Endothelial cell of umbilical vein (primary cell): Measurements from ENCODE around the gene PKP4. TPM values are rescaled to one million over a fixed set of nuclear protein-coding genes. Genes with fewer than 3 reads are reported as not detected.

ENCODE experiments used
- BruUV-seq: library from RNA; stranded (reverse); fragments of 400-500 nt; replicated peaks from 2 replicates; lab custom pipeline; 2021; lab: Mats Ljungman, UMichigan
- CTCF ChIA-PET: fragments of 300-600, 350-600 bp; sonication (Branson Sonifier 250); formaldehyde crosslinking; loops from one replicate; lab custom pipeline; 2021; ENCODE audit warnings: antibody characterized with exemption, inconsistent platforms; lab: Charles Lee
- POLR2A ChIA-PET: fragments of 300-600, 350-600 bp; sonication (Branson Sonifier 250); formaldehyde crosslinking; loops from one replicate; lab custom pipeline; 2021; ENCODE audit warnings: antibody characterized with exemption, inconsistent platforms; lab: Charles Lee
- DNase-seq: peaks from one replicate; pipeline ENCODE4 v3.0.0-alpha.2; 2011; ENCODE audit warnings: low read depth, low spot score
- FAIRE-seq: peaks from 2 replicates; lab custom pipeline; 2011; peaks lifted over from hg19 to GRCh38; lab: Jason Lieb, UNC
- H2AFZ ChIP-seq: 2 replicates; pipeline ENCODE4 v1.6.0; 2012; ENCODE audit warnings: low read depth, low read length, control low read depth, inconsistent platforms
- H3K27ac ChIP-seq: 2 replicates; pipeline ENCODE4 v1.5.1; 2011; ENCODE audit warnings: low read depth, mild to moderate bottlenecking, control low read depth, low read length, moderate library complexity; ENCODE audit not compliant: insufficient read depth
- H3K27me3 ChIP-seq, 2 experiments: 2 replicates each; pipeline versions ENCODE4 v1.6.0 to v1.6.1; 2011; ENCODE audit warnings: low read length in 2 of 2, mixed read lengths in 1 of 2; ENCODE audit not compliant: control insufficient read depth in 2 of 2, insufficient read depth in 2 of 2
- H3K36me3 ChIP-seq, 2 experiments: 2 replicates in 1 of 2; 3 replicates in 1 of 2; pipeline ENCODE4 v1.5.1; 2011; ENCODE audit warnings: low read length in 2 of 2, mild to moderate bottlenecking in 1 of 2, moderate library complexity in 1 of 2; ENCODE audit not compliant: control insufficient read depth in 2 of 2, insufficient read depth in 2 of 2; ENCODE audit errors: extremely low read depth in 1 of 2
- H3K4me1 ChIP-seq: 3 replicates; pipeline ENCODE4 v1.5.1; 2011; ENCODE audit warnings: mild to moderate bottlenecking, low read length; ENCODE audit not compliant: control insufficient read depth, insufficient read depth; ENCODE audit errors: extremely low read depth
- H3K4me2 ChIP-seq: 2 replicates; pipeline ENCODE4 v1.6.1; 2011; ENCODE audit warnings: low read length, control low read depth, mixed read lengths; ENCODE audit not compliant: insufficient read depth
- H3K4me3 ChIP-seq, 3 experiments: fragments of 200-600 bp in 1 of 3; sonication (generic), shearing (Covaris generic) in 1 of 3; replicated peaks in 1 of 3; 2 replicates each; pipeline ENCODE4 v1.5.1; 2011 to 2016; ENCODE audit warnings: control low read depth in 3 of 3, low read length in 3 of 3, mild to moderate bottlenecking in 2 of 3, inconsistent platforms in 1 of 3, low read depth in 1 of 3, moderate library complexity in 1 of 3; ENCODE audit not compliant: insufficient read depth in 1 of 3
- H3K79me2 ChIP-seq: 2 replicates; pipeline ENCODE4 v1.6.0; 2012; ENCODE audit warnings: low read length, inconsistent platforms; ENCODE audit not compliant: control insufficient read depth, insufficient read depth
- H3K9ac ChIP-seq: replicated peaks from 2 replicates; pipeline ENCODE3; 2011; ENCODE audit warnings: low read length, control low read depth; ENCODE audit not compliant: insufficient read depth; ENCODE audit errors: extremely low read depth
- H3K9me1 ChIP-seq: replicated peaks from 3 replicates; pipeline ENCODE4 v1.6.0; 2011; ENCODE audit warnings: mild to moderate bottlenecking, low read length; ENCODE audit not compliant: control insufficient read depth, insufficient read depth; ENCODE audit errors: extremely low read depth
- H3K9me3 ChIP-seq: replicated peaks from 2 replicates; pipeline ENCODE4 v1.5.1; 2012; ENCODE audit warnings: low read length, inconsistent platforms; ENCODE audit not compliant: control insufficient read depth, insufficient read depth
- H4K20me1 ChIP-seq: replicated peaks from 2 replicates; pipeline ENCODE3; 2011; ENCODE audit warnings: mild to moderate bottlenecking, low read length; ENCODE audit not compliant: control insufficient read depth, insufficient read depth; ENCODE audit errors: extremely low read depth
- CTCF ChIP-seq, 2 donors: IDR thresholded peaks; 1 replicate in 1 of 2; 2 replicates in 1 of 2; pipeline ENCODE4 v1.5.1; 2011; ENCODE audit warnings: low read length in 2 of 2, mild to moderate bottlenecking in 2 of 2, moderate library complexity in 2 of 2, control low read depth in 1 of 2, inconsistent platforms in 1 of 2, low read depth in 1 of 2; ENCODE audit not compliant: insufficient read depth in 1 of 2; ENCODE audit errors: extremely low read depth in 1 of 2
- EZH2 ChIP-seq: IDR thresholded peaks from 2 replicates; pipeline ENCODE4 v1.6.1; 2012; ENCODE audit warnings: borderline replicate concordance, low read depth, mild to moderate bottlenecking, moderate library complexity, low read length, inconsistent platforms; ENCODE audit not compliant: severe bottlenecking
- FOS ChIP-seq: IDR thresholded peaks from 2 replicates; pipeline ENCODE4 v1.6.1; 2011; ENCODE audit warnings: mild to moderate bottlenecking, low read length, moderate library complexity, borderline replicate concordance; ENCODE audit not compliant: insufficient read depth
- GATA2 ChIP-seq: IDR thresholded peaks from 2 replicates; pipeline ENCODE4 v1.7.0; 2011; ENCODE audit warnings: low read depth, mild to moderate bottlenecking, moderate library complexity, mixed read lengths, low read length; ENCODE audit not compliant: insufficient read length, insufficient read depth
- JUN ChIP-seq: IDR thresholded peaks from 2 replicates; pipeline ENCODE4 v1.6.1; 2011; ENCODE audit warnings: borderline replicate concordance, low read depth; ENCODE audit not compliant: insufficient read length, insufficient read depth
- MAX ChIP-seq: IDR thresholded peaks from 2 replicates; pipeline ENCODE4 v1.6.1; 2011; ENCODE audit not compliant: insufficient read depth, insufficient read length
- MYC ChIP-seq: IDR thresholded peaks from one replicate; pipeline ENCODE4 v1.6.1; 2011; ENCODE audit warnings: mild to moderate bottlenecking, low read depth, low read length
- POLR2A ChIP-seq: IDR thresholded peaks from 2 replicates; pipeline ENCODE4 v1.6.1; 2012; ENCODE audit warnings: low read depth, mild to moderate bottlenecking, control low read depth, low read length
- POLR2AphosphoS5 ChIP-seq: IDR thresholded peaks from 2 replicates; pipeline ENCODE4 v1.6.1; 2012; ENCODE audit warnings: low read depth, mild to moderate bottlenecking, control low read depth, low read length, moderate library complexity; ENCODE audit not compliant: insufficient read depth
- dilution Hi-C: fragments of 300-500 bp; cut with MboI; formaldehyde crosslinking; loops from one replicate; pipeline ENCODE4 v1.15.0; 2019; ENCODE audit warnings: low sequenced_read_pairs; ENCODE audit not compliant: extremely low pct_ligation_motif_present
- intact Hi-C: fragments of 100-400 bp; cut with micrococcal nuclease; formaldehyde crosslinking; loops from one replicate; pipeline ENCODE4 v1.10.0; 2022
- polyA plus RNA-seq, 4 experiments: library from polyadenylated mRNA; depleted of rRNA in 3 of 4; stranded (reverse) in 3 of 4; unstranded in 1 of 4; fragments of >200 nt; gene quantifications; 2 replicates each; pipeline versions ENCODE4 v1.2.1 to v1.2.3, GENCODE V29; 2011 to 2012; ENCODE audit warnings: missing spikeins in 1 of 4
- total RNA-seq: library from RNA; stranded (reverse); gene quantifications from 2 replicates; pipeline ENCODE4 v1.2.3, GENCODE V29; 2021

The PKP4 gene
- total and polyA plus RNA-seq, 2 donors (not counting 3 experiments of a cell fraction or from before 2014, with no cell fraction given): 35.4 to 68.5 TPM

GRCh38 chr2:158499383-158499782 lies 42.6 kb downstream of the PKP4 start:
- H3K9me1 ChIP-seq: no peaks in the 10 kb centered on the region
- H3K4me1 ChIP-seq: peaks cover 2% of the 10 kb centered on the region
- no peaks in the 10 kb centered on the region for H3K9me3 ChIP-seq
- H3K36me3 ChIP-seq: no peaks in the 10 kb centered on the region
- no peak overlapping the region for H3K4me2 ChIP-seq
- intact Hi-C loops (no loop called here), dilution Hi-C loops (no loop called here)
- TF ChIP-seq POLR2AphosphoS5: no peak
- no peak for TF ChIP-seq EZH2
- no peak for TF ChIP-seq FOS
- TF ChIP-seq GATA2: no peak
- no peak for TF ChIP-seq MAX
- TF ChIP-seq POLR2A: no peak
- TF ChIP-seq MYC: no peak
- no peak for TF ChIP-seq CTCF (IDR thresholded peaks at IDR 0.05; ENCODE audit: extremely low read depth in 1 of 2, insufficient read depth in 1 of 2, low read depth in 1 of 2, low read length in 2 of 2)
- TF ChIP-seq JUN: no peak
- peaks cover 20% of the 10 kb centered on the region for H3K79me2 ChIP-seq
- H4K20me1 ChIP-seq: peaks cover 2% of the 10 kb centered on the region
- H3K9ac ChIP-seq: no peak overlapping the region
- no peak overlapping the region for H3K27ac ChIP-seq
- ChIA-PET POLR2A (no interaction called here), CTCF (no interaction called here)
- no peak for DNase-seq
- no peak for FAIRE-seq
- H3K27me3 ChIP-seq: no peaks in the 10 kb centered on the region
- no peak overlapping the region for H2AFZ ChIP-seq
- no TSS peak for BruUV-seq
- H3K4me3 ChIP-seq: no peak overlapping the region
